HG02970 (cell line): ENCODE measurements around the gene AFP.

Source experiments
- ATAC-seq: cut with Tn5 transposase; IDR thresholded peaks from one replicate; pipeline ENCODE4 v1.9.1; 2021; ENCODE audit warnings: mild to moderate bottlenecking, moderate library complexity, moderate number of reproducible peaks; ENCODE audit not compliant: unreplicated experiment, low FRiP score

Gene AFP

DNA sequence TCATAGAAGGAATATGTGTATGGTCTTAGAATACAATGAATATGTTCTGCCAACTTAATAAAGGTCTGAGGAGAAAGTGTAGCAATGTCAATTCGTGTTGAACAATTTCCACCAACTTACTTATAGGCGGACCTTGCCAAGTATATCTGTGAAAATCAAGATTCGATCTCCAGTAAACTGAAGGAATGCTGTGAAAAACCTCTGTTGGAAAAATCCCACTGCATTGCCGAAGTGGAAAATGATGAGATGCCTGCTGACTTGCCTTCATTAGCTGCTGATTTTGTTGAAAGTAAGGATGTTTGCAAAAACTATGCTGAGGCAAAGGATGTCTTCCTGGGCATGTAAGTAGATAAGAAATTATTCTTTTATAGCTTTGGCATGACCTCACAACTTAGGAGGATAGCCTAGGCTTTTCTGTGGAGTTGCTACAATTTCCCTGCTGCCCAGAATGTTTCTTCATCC lies 22.7 kb upstream of the AFP start:
- ATAC-seq: no peak

- ATAC-seq: no peak
Observed at GRCh38 chr4:73414936-73415271, 21.1 kb upstream of the AFP start.

DNA sequence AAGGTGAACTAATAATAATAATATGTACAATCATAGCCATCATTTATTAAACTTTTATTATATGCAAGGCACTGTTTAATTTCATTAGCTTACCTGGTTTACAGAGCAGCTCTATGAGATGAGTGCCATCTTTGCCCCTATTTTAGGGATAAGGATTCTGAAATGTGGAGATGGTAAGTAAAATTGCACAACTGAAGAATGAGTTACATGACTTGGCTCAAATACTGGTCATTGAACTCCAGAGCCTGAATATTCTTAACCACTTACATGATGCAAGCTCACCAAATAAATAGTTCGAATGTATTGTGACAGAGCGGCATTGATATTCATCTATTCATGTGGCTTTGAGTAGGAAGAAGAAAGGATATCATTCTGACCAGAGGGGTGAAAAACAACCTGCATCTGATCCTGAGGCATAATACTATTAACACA lies 20.2 kb upstream of the AFP start:
- ATAC-seq: no peak

DNA sequence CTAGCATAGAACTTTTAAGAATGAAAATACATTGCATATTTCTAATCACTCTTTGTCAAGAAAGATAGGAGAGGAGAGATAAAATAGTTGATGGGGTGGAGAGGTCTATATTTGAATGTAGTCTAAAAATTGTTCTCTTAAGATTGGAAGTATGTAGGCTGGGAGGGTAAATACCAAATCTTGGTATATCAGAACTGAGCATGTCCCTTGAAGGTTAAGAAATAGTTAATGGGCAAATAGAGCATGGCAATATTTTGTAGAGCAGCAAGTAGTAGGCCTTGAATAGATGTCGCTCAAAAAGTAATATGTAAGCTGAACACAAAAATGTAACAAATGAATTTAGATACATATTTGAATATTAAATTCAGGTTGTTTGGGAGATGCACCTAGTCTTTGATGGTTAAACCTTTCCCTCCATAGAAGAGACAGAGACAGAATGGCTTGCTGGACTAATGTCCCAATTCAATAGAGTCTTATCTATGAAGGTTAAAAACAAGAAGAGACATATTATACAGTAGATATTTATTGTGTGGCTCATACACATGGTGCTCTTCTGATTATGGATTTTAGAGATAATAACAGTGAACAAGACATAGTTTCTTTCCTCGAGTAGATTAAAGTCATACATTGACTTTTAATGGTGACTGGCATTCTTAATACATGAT lies 19.5 kb upstream of the AFP start:
- ATAC-seq: no peak

GRCh38 chr4:73417342-73417741 lies 18.7 kb upstream of the AFP start:
- ATAC-seq: no peak

GRCh38 chr4:73417973-73418372 lies 18.0 kb upstream of the AFP start:
- ATAC-seq: no peak

DNA sequence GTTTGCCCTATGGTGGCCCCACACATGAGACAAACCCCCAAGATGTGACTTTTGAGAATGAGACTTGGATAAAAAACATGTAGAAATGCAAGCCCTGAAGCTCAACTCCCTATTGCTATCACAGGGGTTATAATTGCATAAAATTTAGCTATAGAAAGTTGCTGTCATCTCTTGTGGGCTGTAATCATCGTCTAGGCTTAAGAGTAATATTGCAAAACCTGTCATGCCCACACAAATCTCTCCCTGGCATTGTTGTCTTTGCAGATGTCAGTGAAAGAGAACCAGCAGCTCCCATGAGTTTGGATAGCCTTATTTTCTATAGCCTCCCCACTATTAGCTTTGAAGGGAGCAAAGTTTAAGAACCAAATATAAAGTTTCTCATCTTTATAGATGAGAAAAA lies 17.3 kb upstream of the AFP start:
- no peak for ATAC-seq

DNA sequence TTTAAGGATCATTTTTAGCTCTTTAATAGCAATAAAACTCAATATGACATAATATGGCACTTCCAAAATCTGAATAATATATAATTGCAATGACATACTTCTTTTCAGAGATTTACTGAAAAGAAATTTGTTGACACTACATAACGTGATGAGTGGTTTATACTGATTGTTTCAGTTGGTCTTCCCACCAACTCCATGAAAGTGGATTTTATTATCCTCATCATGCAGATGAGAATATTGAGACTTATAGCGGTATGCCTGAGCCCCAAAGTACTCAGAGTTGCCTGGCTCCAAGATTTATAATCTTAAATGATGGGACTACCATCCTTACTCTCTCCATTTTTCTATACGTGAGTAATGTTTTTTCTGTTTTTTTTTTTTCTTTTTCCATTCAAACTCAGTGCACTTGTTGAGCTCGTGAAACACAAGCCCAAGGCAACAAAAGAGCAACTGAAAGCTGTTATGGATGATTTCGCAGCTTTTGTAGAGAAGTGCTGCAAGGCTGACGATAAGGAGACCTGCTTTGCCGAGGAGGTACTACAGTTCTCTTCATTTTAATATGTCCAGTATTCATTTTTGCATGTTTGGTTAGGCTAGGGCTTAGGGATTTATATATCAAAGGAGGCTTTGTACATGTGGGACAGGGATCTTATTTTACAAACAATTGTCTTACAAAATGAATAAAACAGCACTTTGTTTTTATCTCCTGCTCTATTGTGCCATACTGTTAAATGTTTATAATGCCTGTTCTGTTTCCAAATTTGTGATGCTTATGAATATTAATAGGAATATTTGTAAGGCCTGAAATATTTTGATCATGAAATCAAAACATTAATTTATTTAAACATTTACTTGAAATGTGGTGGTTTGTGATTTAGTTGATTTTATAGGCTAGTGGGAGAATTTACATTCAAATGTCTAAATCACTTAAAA lies 16.6 kb upstream of the AFP start:
- no peak for ATAC-seq

GRCh38 chr4:73420615-73421014 lies 15.4 kb upstream of the AFP start:
- ATAC-seq: no peak

DNA sequence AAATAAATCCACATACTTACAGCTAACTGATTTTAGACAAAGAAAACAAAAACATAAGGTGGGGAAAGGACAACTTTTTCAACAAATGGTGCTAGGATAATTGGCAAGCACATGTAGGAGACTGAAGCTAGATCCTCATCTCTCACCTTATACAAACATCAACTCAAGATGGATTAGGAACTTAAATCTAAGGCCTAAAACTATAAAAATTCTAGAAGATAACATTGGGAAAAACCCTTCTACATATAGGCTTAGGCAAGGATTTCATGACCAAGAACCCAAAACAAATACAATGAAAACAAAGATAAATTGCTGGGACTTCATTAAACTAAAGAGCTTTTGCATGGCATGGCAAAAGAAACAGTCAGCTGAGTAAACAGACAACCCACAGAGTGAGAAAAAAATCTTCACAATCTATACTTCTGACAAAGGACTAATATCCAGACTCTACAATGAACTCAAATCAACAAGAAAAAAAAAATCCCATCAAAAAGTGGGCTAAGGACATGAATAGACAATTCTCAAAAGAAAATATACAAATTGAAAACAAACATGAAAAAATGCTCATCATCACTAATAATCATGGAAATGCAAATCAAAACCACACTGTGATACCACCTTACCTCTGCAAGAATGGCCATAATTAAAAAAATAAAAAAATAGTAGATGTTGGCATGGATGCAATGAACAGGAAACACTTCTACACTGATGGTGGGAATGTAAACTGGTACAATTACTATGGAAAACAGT lies 14.1 kb upstream of the AFP start:
- ATAC-seq: no peak

- ATAC-seq: no peak
Observed at GRCh38 chr4:73422458-73422752, 13.6 kb upstream of the AFP start.

DNA sequence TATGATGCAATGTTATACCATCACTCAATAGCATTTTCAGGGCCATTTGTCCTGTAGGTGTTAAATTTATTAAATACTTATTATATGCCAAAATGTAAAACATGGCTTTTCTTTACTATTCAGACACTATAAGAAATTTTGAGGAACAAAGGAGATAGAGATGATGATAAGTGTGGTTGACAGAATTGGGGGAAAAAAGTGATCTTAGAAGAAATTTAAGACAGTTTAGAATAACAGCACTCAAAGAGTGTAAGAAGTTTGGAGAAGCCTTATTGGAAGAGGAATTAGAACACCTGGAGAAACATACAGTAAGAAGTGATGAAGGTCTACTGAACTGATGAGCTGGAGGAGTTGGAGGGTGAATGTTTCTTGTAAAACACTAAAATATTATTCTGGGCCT lies 12.8 kb upstream of the AFP start:
- no peak for ATAC-seq

DNA sequence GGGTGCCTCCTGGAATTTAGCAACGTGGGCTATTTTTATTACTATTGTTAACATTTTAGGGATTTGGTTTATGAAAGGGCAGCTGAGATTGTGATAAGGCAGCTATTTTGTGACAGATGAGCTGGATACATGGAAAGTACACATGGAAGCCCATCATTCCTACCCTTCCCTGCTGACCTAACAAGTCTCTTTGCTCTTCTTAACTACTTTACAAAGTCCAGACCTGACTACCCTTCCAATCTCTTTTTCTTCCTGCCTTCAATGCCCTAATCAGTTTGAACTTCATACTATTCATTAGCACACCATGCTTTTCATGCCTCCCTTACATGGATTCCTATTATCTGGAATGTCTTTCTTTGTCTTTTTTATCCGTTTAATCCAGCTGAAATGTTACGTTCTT lies 9.4 kb upstream of the AFP start:
- ATAC-seq: no peak

GRCh38 chr4:73429118-73429517 lies 6.9 kb upstream of the AFP start:
- ATAC-seq: no peak

- no peak for ATAC-seq
Observed at GRCh38 chr4:73429826-73430587, 6.0 kb upstream of the AFP start.

DNA sequence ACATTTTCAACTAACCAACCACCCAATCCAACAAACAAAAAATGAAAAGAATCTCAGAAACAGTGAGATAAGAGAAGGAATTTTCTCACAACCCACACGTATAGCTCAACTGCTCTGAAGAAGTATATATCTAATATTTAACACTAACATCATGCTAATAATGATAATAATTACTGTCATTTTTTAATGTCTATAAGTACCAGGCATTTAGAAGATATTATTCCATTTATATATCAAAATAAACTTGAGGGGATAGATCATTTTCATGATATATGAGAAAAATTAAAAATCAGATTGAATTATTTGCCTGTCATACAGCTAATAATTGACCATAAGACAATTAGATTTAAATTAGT lies 4.2 kb upstream of the AFP start:
- ATAC-seq: no peak

- ATAC-seq: no peak
Observed at GRCh38 chr4:73432169-73433000, 3.6 kb upstream of the AFP start.

- ATAC-seq: no peak
Observed at GRCh38 chr4:73433140-73433539, 2.9 kb upstream of the AFP start.

DNA sequence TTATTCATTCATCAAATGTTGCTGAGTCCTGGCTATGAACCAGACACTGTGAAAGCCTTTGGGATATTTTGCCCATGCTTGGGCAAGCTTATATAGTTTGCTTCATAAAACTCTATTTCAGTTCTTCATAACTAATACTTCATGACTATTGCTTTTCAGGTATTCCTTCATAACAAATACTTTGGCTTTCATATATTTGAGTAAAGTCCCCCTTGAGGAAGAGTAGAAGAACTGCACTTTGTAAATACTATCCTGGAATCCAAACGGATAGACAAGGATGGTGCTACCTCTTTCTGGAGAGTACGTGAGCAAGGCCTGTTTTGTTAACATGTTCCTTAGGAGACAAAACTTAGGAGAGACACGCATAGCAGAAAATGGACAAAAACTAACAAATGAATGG lies 1.7 kb upstream of the AFP start:
- no peak for ATAC-seq
